ENCODE data around the gene PLPP4. TPM values are rescaled to one million over a fixed set of nuclear protein-coding genes. Genes with fewer than 3 reads are reported as not detected.

PLPP4 gene
- 23.1 and 41.9 TPM in 2 replicates for total RNA-seq

DNA sequence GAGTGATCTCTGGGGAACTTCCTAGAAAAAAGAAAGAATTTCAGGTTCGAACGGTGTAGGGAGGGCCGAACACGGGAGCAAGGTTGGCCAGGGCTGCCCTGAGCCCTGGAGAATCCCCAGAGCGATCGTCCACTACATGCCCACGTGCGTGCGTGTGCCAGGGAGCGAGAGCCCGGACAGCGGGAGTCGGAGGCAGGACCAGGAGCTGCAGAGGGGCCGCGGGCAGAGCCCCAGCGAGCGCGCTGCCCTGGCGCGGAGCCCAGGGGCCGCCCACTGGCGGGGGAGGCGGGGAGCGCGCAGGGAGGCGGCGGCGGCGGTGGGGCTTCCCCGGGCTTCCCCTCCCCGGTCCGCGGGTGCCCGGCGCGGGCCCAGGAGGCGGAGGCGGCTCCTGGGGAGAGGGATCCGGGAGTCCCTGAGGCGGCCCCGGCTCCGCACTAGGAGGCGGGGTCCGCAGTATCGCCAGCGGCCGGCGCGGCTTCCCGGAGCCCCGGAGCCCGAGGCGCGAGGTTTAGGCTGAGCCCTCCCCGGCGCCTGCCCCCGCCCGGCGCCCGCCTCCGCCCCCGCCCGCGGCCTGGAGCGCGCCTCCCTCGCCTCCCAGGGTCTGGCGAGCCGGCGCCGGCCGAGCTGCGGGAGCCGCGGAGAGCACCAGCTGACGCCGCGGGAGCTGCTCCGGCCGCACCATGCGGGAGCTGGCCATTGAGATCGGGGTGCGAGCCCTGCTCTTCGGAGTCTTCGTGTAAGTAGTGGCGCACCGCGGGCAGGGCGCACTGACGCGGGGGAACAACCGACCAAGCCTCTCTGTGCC lies at the start of gene PLPP4:
TSS of gene PLPP4 (plus strand) at position 602 of the 805 bp plus-strand sequence. CDS start at position 681, 79 bp downstream.

